GM12892 (cell line): ENCODE data around the gene ADARB2.

ENCODE experiments used
- DNase-seq: peaks from one replicate; pipeline ENCODE4 v3.0.0; 2011; ENCODE audit not compliant: insufficient read length
- FAIRE-seq: peaks from 2 replicates; lab custom pipeline; 2011; peaks lifted over from hg19 to GRCh38; lab: Jason Lieb, UNC
- POLR2A ChIP-seq: IDR thresholded peaks from 2 replicates; pipeline ENCODE4 v1.6.1; 2011; ENCODE audit warnings: low read depth, low read length, control low read depth
- POLR2AphosphoS5 ChIP-seq: IDR thresholded peaks from 2 replicates; pipeline ENCODE4 v1.6.1; 2011; ENCODE audit warnings: low read depth, low read length, control low read depth
- TAF1 ChIP-seq: IDR thresholded peaks from 2 replicates; pipeline ENCODE4 v1.6.1; 2011; ENCODE audit warnings: low read depth, mild to moderate bottlenecking, control low read depth, low read length, borderline replicate concordance

ADARB2 gene

GRCh38 chr10:1604246-1604645, 133.1 kb downstream of the ADARB2 start:
- DNase-seq, result no peak
- TF ChIP-seq TAF1 (no peak), POLR2AphosphoS5 (no peak), POLR2A (no peak)
- no peak for FAIRE-seq

DNA sequence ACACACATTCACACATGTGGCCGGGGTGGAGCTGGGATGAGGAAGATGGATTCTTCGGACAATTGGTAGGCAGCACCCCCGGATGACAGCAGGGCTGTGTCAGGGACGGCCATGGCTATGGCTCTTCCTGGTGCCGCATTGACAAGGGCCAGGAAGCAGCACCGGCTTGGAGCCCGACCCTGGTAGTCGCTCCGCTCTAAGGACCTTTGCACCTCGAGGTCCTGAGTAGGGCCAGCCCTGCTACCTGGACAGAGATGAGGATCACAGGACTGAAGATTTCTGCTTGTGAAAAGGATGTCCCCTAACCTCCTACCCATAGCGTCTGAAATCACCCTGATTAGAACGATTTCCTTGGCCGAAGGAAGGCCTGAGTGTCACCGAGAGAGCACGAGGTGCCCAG, 134.1 kb downstream of the ADARB2 start:
- FAIRE-seq, result no peak
- TF ChIP-seq POLR2A (no peak), TAF1 (no peak), POLR2AphosphoS5 (no peak)
- no peak for DNase-seq

DNA sequence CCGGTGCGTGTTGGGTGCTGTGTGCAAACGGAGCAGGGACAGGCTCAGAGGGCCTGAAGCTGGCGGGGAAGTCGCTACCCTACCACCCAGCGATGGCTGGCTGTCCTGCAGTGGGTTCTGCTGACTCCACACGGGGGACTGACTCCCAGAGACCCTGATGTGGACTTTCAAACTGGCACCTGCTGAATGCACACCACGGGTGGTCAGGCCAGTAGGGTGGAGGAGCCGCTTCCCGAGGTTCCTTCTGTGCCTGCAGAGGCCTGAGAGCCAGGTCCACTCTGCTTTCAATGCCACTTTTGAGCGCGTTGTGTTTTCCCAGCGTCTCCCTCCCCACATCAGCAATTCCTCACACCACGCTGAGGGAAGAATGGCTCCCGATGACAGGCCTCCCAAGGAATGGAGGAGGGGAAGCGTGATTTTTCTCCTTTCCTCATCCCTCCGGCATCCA, 135.3 kb downstream of the ADARB2 start:
- no peak for TF ChIP-seq POLR2AphosphoS5
- no peak for TF ChIP-seq POLR2A
- TF ChIP-seq TAF1, result no peak
- FAIRE-seq (no peak), DNase-seq (no peak)

GRCh38 chr10:1601406-1601805, 135.9 kb downstream of the ADARB2 start:
- DNase-seq (no peak), FAIRE-seq (no peak)
- TF ChIP-seq TAF1, result no peak
- no peak for TF ChIP-seq POLR2A
- no peak for TF ChIP-seq POLR2AphosphoS5

DNA sequence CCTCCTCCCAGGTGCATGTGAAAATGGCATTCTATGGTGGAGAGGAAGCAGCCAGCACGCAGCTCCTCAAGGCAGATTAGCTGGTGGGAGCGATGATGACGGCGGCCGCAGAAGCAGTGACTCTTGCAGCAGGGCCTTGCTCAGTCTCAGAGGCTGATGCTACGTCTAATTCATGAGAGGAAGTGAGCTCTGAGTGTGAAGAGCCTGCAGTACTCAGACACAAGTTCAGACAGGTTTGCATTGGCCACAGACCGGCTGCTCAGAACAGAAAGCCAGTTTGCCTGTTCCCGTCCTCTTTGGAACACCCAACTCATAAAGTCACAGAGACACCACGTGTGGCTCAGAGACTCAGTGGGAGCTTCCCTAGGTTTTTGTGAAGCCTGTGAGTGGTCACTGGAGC, 136.5 kb downstream of the ADARB2 start:
- TF ChIP-seq POLR2AphosphoS5 (no peak), POLR2A (no peak), TAF1 (no peak)
- no peak for FAIRE-seq

GRCh38 chr10:1598393-1599153, 138.8 kb downstream of the ADARB2 start:
- TF ChIP-seq TAF1 (no peak), POLR2A (no peak), POLR2AphosphoS5 (no peak)
- DNase-seq (no peak), FAIRE-seq (no peak)

More for the DNA sequence above, 136.5 kb downstream of the ADARB2 start:
- DNase-seq, result no peak

GRCh38 chr10:1597370-1598146, 139.8 kb downstream of the ADARB2 start:
- no peak for TF ChIP-seq POLR2AphosphoS5
- DNase-seq (no peak), FAIRE-seq (no peak)

DNA sequence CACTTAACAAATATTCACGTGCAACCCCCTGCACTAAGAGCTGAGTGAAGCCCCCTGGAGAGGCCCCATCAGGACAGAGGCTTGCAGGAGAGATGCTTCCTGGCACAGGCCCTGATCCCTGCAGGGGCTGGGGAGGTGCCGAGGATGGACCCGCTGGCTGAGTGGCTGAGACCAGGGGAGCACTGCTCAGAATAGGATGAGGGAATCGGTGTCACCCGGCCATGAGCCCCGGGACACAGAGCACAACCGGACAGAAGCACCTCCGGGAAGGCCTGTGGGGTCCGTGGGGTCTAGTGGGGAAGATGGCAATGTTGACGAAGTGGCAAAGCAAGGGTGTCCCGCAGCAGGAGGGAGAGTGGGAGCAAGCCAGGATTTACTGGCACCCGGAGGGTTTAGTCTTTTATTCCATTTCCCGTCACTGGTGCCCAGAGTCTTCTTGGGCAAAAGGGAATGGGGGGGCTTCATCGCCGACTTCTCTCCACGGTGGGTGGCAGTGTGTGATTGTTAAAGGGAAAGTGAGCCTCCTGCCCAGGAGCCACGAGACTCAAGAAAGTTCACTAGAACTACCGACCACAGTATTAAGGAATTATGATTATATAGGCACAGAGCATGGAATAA, 140.7 kb downstream of the ADARB2 start:
- FAIRE-seq (no peak), DNase-seq (no peak)
- TF ChIP-seq POLR2AphosphoS5, result no peak

GRCh38 chr10:1595726-1596125, 141.6 kb downstream of the ADARB2 start:
- DNase-seq, result no peak
- TF ChIP-seq POLR2A (no peak), TAF1 (no peak), POLR2AphosphoS5 (no peak)
- no peak for FAIRE-seq

DNA sequence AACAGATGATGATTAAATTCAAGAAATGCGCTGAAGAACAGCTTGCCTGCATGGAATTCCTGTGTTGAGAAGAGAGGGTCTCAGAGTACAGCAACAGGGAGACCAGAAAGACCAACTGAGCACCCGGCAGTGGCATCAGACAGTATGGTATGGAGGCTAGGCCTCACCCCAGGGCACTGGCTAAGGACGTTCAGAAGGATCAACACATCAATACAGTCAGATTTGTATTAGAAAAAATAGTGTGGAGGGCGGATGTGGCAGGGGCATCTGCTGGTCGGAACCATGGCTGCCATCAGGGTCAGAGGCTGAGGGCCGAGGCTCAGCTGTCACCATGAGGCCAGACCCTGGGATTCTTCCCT, 142.1 kb downstream of the ADARB2 start:
- TF ChIP-seq POLR2A (no peak), POLR2AphosphoS5 (no peak), TAF1 (no peak)
- DNase-seq, result no peak
- FAIRE-seq, result no peak

DNA sequence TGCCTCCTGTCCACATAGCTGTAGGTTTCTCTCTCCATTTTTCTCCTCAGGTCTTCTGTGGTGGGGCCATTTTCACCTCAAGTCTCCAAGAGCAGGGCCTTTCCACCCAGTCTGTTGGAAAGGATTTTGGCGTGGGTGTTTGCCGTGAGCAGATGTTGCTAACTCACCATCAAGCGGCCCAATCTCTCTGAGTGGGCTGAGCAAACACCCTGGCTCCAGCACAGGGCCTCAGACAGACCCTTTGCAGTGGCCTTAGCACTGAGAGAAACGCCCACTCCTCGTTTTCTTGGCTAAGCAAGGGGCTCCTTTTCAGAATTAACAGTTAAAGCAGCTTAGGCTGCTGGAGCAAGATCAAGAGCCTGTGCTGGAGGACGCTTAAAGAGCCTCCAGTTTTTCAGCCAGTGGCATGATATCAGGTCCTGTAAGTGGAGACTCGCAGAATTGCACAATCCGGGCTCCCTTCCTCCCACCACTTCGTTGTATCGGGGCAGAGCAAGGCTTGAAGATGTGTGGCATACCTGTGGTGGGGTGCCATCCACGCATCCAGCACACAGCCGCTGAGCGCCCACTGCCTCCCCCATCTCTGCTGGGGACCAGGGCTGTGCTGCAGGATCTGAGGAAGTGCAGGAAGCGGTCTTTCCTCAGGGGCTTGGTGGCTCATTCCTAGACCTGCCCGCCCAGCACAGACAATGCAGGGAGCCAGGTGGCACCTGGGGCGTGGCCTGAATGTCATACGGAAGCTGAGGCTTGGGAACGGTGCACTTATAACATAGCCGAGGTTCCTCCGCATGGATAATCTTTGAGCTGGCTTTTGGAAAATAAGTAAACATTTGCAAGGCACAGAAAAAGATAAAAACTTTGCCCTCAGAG, 142.7 kb downstream of the ADARB2 start:
- FAIRE-seq (no peak), DNase-seq (no peak)
- no peak for TF ChIP-seq TAF1
- TF ChIP-seq POLR2A, result no peak
- no peak for TF ChIP-seq POLR2AphosphoS5
